Trophoblast cell (in vitro differentiated cells and primary cell): ENCODE measurements around the gene ARHGEF11.

Experiments
- DNase-seq, 2 donors: peaks; one replicate each; pipeline ENCODE4 v3.0.0-alpha.2; 2016
- H2AFZ ChIP-seq: 2 replicates; pipeline ENCODE4 v1.6.1; 2013; ENCODE audit warnings: low read length, moderate library complexity, mild to moderate bottlenecking; ENCODE audit not compliant: insufficient read depth, poor library complexity
- H2AK5ac ChIP-seq: 2 replicates; pipeline ENCODE4 v1.6.1; 2013; ENCODE audit warnings: mild to moderate bottlenecking, low read length
- H2BK120ac ChIP-seq: 2 replicates; pipeline ENCODE4 v1.6.1; 2013; ENCODE audit warnings: low read length, mild to moderate bottlenecking, moderate library complexity; ENCODE audit not compliant: insufficient read depth, poor library complexity
- H2BK12ac ChIP-seq: 2 replicates; pipeline ENCODE4 v1.6.1; 2013; ENCODE audit warnings: mild to moderate bottlenecking, low read length, moderate library complexity
- H2BK5ac ChIP-seq: 2 replicates; pipeline ENCODE4 v1.6.1; 2013; ENCODE audit warnings: low read length, low read depth, moderate library complexity, mild to moderate bottlenecking; ENCODE audit not compliant: poor library complexity
- H3K14ac ChIP-seq: 2 replicates; pipeline ENCODE4 v1.6.1; 2013; ENCODE audit warnings: mild to moderate bottlenecking, low read length
- H3K18ac ChIP-seq: 2 replicates; pipeline ENCODE4 v1.6.1; 2013; ENCODE audit warnings: mild to moderate bottlenecking, low read length
- H3K23ac ChIP-seq: 2 replicates; pipeline ENCODE4 v1.6.1; 2013; ENCODE audit warnings: low read length
- H3K27ac ChIP-seq: 2 replicates; pipeline ENCODE4 v1.5.1; 2013; ENCODE audit warnings: low read depth, mild to moderate bottlenecking, inconsistent platforms, low read length, moderate library complexity
- H3K27me3 ChIP-seq: 2 replicates; pipeline ENCODE4 v1.6.1; 2013; ENCODE audit warnings: inconsistent platforms, mild to moderate bottlenecking, low read length, moderate library complexity; ENCODE audit not compliant: insufficient read depth
- H3K36me3 ChIP-seq, 2 experiments: 1 replicate in 1 of 2; 2 replicates in 1 of 2; pipeline ENCODE4 v1.6.1; 2013; ENCODE audit warnings: low read length in 2 of 2, mild to moderate bottlenecking in 2 of 2, moderate library complexity in 1 of 2; ENCODE audit not compliant: insufficient read depth in 2 of 2, control insufficient read depth in 1 of 2
- H3K4ac ChIP-seq: 2 replicates; pipeline ENCODE4 v1.6.1; 2013; ENCODE audit warnings: low read depth, mild to moderate bottlenecking, low read length, moderate library complexity
- H3K4me1 ChIP-seq, 2 experiments: 1 replicate in 1 of 2; 2 replicates in 1 of 2; pipeline ENCODE4 v1.6.1; 2013; ENCODE audit warnings: low read length in 2 of 2, mild to moderate bottlenecking in 2 of 2, moderate library complexity in 1 of 2; ENCODE audit not compliant: insufficient read depth in 2 of 2, control insufficient read depth in 1 of 2
- H3K4me2 ChIP-seq: 2 replicates; pipeline ENCODE4 v1.6.1; 2013; ENCODE audit warnings: inconsistent platforms, mild to moderate bottlenecking, low read length, moderate library complexity
- H3K4me3 ChIP-seq: 2 replicates; pipeline ENCODE4 v1.5.1; 2013; ENCODE audit warnings: mild to moderate bottlenecking, low read depth, low read length, inconsistent platforms
- H3K79me1 ChIP-seq: one replicate; pipeline ENCODE4 v1.6.1; 2013; ENCODE audit warnings: low read length
- H3K79me2 ChIP-seq: 2 replicates; pipeline ENCODE4 v1.6.1; 2013; ENCODE audit warnings: low read length, mild to moderate bottlenecking; ENCODE audit not compliant: control insufficient read depth, insufficient read depth, poor library complexity
- H3K9ac ChIP-seq: 2 replicates; pipeline ENCODE4 v1.6.1; 2013; ENCODE audit warnings: mild to moderate bottlenecking, low read length
- H3K9me3 ChIP-seq: 2 replicates; pipeline ENCODE4 v1.6.1; 2013; ENCODE audit warnings: low read depth, mild to moderate bottlenecking, control low read depth, inconsistent platforms, low read length; ENCODE audit not compliant: insufficient read depth
- H4K12ac ChIP-seq: 2 replicates; pipeline ENCODE4 v1.6.1; 2013; ENCODE audit warnings: low read depth, mild to moderate bottlenecking, low read length, moderate library complexity
- H4K8ac ChIP-seq: 2 replicates; pipeline ENCODE4 v1.6.1; 2013; ENCODE audit warnings: low read depth, mild to moderate bottlenecking, low read length, moderate library complexity
- H4K91ac ChIP-seq: one replicate; pipeline ENCODE4 v1.6.1; 2013; ENCODE audit warnings: low read depth, mild to moderate bottlenecking, low read length, moderate library complexity
- WGBS: extraction: QIAGEN DNeasy Blood & Tissue Kit; methylation state at CpG from one replicate; pipeline ENCODE4 v1.1.7; 2013; ENCODE audit warnings: missing lambda C conversion rate; ENCODE audit not compliant: insufficient read length, insufficient coverage; ENCODE audit errors: extremely low coverage; 5-methylcytosine and 5-hydroxymethylcytosine counted together

Gene ARHGEF11

GRCh38 chr1:156944268-156944667 lies 101.3 kb downstream of the ARHGEF11 start:
- Histone ChIP-seq H3K79me2 (no peaks in the 10 kb centered on the region), H3K23ac (no peak overlapping the region), H4K8ac (no peak overlapping the region), H2BK5ac (no peak overlapping the region), H3K4me1 (no peaks in the 10 kb centered on the region), H2BK12ac (no peak overlapping the region), H2AK5ac (no peak overlapping the region), H3K4me3 (no peak overlapping the region), H3K79me1 (no peaks in the 10 kb centered on the region), H4K91ac (no peak overlapping the region), H3K14ac (no peak overlapping the region), H3K9ac (no peak overlapping the region), H2BK120ac (no peak overlapping the region), H3K4ac (no peak overlapping the region), H3K4me2 (no peak overlapping the region), H3K9me3 (no peaks in the 10 kb centered on the region), H4K12ac (no peak overlapping the region), H3K18ac (no peak overlapping the region), H3K36me3 (peaks cover 68 to 87% of the 10 kb centered on the region in 2 experiments), H3K27ac (no peak overlapping the region), H3K27me3 (no peaks in the 10 kb centered on the region), H2AFZ (no peak overlapping the region)
- no CpG with 5 or more reads among the region's 1 CpG for WGBS
- no peak for DNase-seq

GRCh38 chr1:156943756-156944155 lies 101.8 kb downstream of the ARHGEF11 start:
- no peaks in the 10 kb centered on the region for H3K79me2 ChIP-seq
- H2AFZ ChIP-seq = no peak overlapping the region
- no peak overlapping the region for H2BK120ac ChIP-seq
- H3K36me3 ChIP-seq = peaks cover 70 to 92% of the 10 kb centered on the region in 2 experiments
- no peak overlapping the region for H3K18ac ChIP-seq
- no peak overlapping the region for H4K8ac ChIP-seq
- H2BK5ac ChIP-seq = no peak overlapping the region
- H3K27ac ChIP-seq = no peak overlapping the region
- no peak overlapping the region for H3K4ac ChIP-seq
- H3K4me3 ChIP-seq = no peak overlapping the region
- no peak overlapping the region for H3K14ac ChIP-seq
- peak overlapping the region; percentile 34 for H3K23ac ChIP-seq
- H2BK12ac ChIP-seq = no peak overlapping the region
- no peak for DNase-seq
- no CpG with 5 or more reads among the region's 3 CpGs for WGBS
- no peak overlapping the region for H4K12ac ChIP-seq
- no peaks in the 10 kb centered on the region for H3K27me3 ChIP-seq
- no peaks in the 10 kb centered on the region for H3K79me1 ChIP-seq
- no peaks in the 10 kb centered on the region for H3K4me1 ChIP-seq
- no peaks in the 10 kb centered on the region for H3K9me3 ChIP-seq
- no peak overlapping the region for H4K91ac ChIP-seq
- H2AK5ac ChIP-seq = no peak overlapping the region
- H3K4me2 ChIP-seq = no peak overlapping the region
- H3K9ac ChIP-seq = no peak overlapping the region

- H3K79me2 ChIP-seq = no peaks in the 10 kb centered on the region
- no peak overlapping the region for H2AFZ ChIP-seq
- no peak overlapping the region for H2BK5ac ChIP-seq
- H4K12ac ChIP-seq = no peak overlapping the region
- no peak overlapping the region for H4K8ac ChIP-seq
- no peak overlapping the region for H3K9ac ChIP-seq
- no peak overlapping the region for H4K91ac ChIP-seq
- no peak overlapping the region for H2BK12ac ChIP-seq
- H3K23ac ChIP-seq = no peak overlapping the region
- H3K18ac ChIP-seq = no peak overlapping the region
- no peak overlapping the region for H3K4me3 ChIP-seq
- no peak overlapping the region for H2AK5ac ChIP-seq
- H3K4me1 ChIP-seq = no peaks in the 10 kb centered on the region
- no peak overlapping the region for H3K4me2 ChIP-seq
- H3K79me1 ChIP-seq = no peaks in the 10 kb centered on the region
- no peak overlapping the region for H3K27ac ChIP-seq
- WGBS = no CpG with 5 or more reads among the region's 7 CpGs
- peaks cover 72 to 93% of the 10 kb centered on the region in 2 experiments for H3K36me3 ChIP-seq
- H2BK120ac ChIP-seq = no peak overlapping the region
- H3K4ac ChIP-seq = no peak overlapping the region
- no peak for DNase-seq
- no peaks in the 10 kb centered on the region for H3K9me3 ChIP-seq
- H3K27me3 ChIP-seq = no peaks in the 10 kb centered on the region
- no peak overlapping the region for H3K14ac ChIP-seq
Measured at GRCh38 chr1:156942576-156942975, 103.0 kb downstream of the ARHGEF11 start.

- Histone ChIP-seq H3K23ac (no peak overlapping the region), H3K14ac (no peak overlapping the region), H3K4me1 (no peaks in the 10 kb centered on the region), H3K4me3 (no peak overlapping the region), H4K12ac (no peak overlapping the region), H3K79me1 (no peaks in the 10 kb centered on the region), H2BK120ac (no peak overlapping the region), H3K36me3 (peaks cover 72 to 94% of the 10 kb centered on the region in 2 experiments), H2AFZ (no peak overlapping the region), H3K9ac (no peak overlapping the region), H2AK5ac (no peak overlapping the region), H3K18ac (no peak overlapping the region), H3K27ac (no peak overlapping the region), H3K9me3 (no peaks in the 10 kb centered on the region), H3K4me2 (no peak overlapping the region), H4K91ac (no peak overlapping the region), H3K79me2 (no peaks in the 10 kb centered on the region), H3K27me3 (no peaks in the 10 kb centered on the region), H2BK5ac (no peak overlapping the region), H4K8ac (no peak overlapping the region), H2BK12ac (no peak overlapping the region), H3K4ac (no peak overlapping the region)
- WGBS = no CpG with 5 or more reads among the region's 3 CpGs
- DNase-seq = no peak
Measured at GRCh38 chr1:156942176-156942575, 103.4 kb downstream of the ARHGEF11 start.
